ENCODE results near the gene LST1. TPM values are rescaled to one million over a fixed set of nuclear protein-coding genes. Genes with fewer than 3 reads are reported as not detected.

LST1 gene
- total RNA-seq, 1 donor: not detected

- no peaks in the 10 kb centered on the region for H3K36me3 ChIP-seq (ENCODE audit: insufficient read depth, low read length)
- no peaks in the 10 kb centered on the region for H3K9me3 ChIP-seq (ENCODE audit: low read depth, low read length)
- H4K20me1 ChIP-seq (ENCODE audit: insufficient read depth, low read length): no peaks in the 10 kb centered on the region
These were observed 13.8 kb upstream of the LST1 start, which contains the start of gene LTA for GRCh38 chr6:31572041-31572911. LTA (plus strand) TSS chr6:31572289; CDS start chr6:31572743, 454 bp downstream.

DNA sequence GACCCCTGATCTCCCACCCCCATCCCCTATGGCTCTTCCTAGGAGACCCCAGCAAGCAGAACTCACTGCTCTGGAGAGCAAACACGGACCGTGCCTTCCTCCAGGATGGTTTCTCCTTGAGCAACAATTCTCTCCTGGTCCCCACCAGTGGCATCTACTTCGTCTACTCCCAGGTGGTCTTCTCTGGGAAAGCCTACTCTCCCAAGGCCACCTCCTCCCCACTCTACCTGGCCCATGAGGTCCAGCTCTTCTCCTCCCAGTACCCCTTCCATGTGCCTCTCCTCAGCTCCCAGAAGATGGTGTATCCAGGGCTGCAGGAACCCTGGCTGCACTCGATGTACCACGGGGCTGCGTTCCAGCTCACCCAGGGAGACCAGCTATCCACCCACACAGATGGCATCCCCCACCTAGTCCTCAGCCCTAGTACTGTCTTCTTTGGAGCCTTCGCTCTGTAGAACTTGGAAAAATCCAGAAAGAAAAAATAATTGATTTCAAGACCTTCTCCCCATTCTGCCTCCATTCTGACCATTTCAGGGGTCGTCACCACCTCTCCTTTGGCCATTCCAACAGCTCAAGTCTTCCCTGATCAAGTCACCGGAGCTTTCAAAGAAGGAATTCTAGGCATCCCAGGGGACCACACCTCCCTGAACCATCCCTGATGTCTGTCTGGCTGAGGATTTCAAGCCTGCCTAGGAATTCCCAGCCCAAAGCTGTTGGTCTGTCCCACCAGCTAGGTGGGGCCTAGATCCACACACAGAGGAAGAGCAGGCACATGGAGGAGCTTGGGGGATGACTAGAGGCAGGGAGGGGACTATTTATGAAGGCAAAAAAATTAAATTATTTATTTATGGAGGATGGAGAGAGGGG is 12.6 kb upstream of the LST1 start:
- H3K79me2 ChIP-seq (ENCODE audit: insufficient read depth, low read length): no peaks in the 10 kb centered on the region
- H3K36me3 ChIP-seq (ENCODE audit: insufficient read depth, low read length): no peaks in the 10 kb centered on the region
- H3K27ac ChIP-seq (ENCODE audit: low read depth, low read length): no peak overlapping the region
- H3K4me2 ChIP-seq (ENCODE audit: insufficient read depth, low read length): no peak overlapping the region
- H4K20me1 ChIP-seq (ENCODE audit: insufficient read depth, low read length): no peaks in the 10 kb centered on the region
- no peaks in the 10 kb centered on the region for H3K27me3 ChIP-seq (ENCODE audit: insufficient read depth, low read length)
- TF ChIP-seq, protein P1, sequence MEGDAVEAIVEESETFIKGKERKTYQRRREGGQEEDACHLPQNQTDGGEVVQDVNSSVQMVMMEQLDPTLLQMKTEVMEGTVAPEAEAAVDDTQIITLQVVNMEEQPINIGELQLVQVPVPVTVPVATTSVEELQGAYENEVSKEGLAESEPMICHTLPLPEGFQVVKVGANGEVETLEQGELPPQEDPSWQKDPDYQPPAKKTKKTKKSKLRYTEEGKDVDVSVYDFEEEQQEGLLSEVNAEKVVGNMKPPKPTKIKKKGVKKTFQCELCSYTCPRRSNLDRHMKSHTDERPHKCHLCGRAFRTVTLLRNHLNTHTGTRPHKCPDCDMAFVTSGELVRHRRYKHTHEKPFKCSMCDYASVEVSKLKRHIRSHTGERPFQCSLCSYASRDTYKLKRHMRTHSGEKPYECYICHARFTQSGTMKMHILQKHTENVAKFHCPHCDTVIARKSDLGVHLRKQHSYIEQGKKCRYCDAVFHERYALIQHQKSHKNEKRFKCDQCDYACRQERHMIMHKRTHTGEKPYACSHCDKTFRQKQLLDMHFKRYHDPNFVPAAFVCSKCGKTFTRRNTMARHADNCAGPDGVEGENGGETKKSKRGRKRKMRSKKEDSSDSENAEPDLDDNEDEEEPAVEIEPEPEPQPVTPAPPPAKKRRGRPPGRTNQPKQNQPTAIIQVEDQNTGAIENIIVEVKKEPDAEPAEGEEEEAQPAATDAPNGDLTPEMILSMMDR (IDR thresholded peaks at IDR 0.05; ENCODE audit: extremely low read depth, low read depth, low read length): no peak
- H3K9me3 ChIP-seq (ENCODE audit: low read depth, low read length): no peaks in the 10 kb centered on the region
- DNase-seq (ENCODE audit: insufficient read length, low spot score, missing footprints): peak; percentile 13
- peaks cover 2% of the 10 kb centered on the region for H3K4me1 ChIP-seq (ENCODE audit: insufficient read depth, low read length)
- no peak overlapping the region for H2AFZ ChIP-seq (ENCODE audit: low read length)
- no peak overlapping the region for H3K4me3 ChIP-seq (ENCODE audit: insufficient read depth, low read length)

More at GRCh38 chr6:31572041-31572911, 13.8 kb upstream of the LST1 start, which contains the start of gene LTA:
- H3K27ac ChIP-seq (ENCODE audit: low read depth, low read length): no peak within 1 kb of the TSS
- no peaks in the 10 kb centered on the region for H3K79me2 ChIP-seq (ENCODE audit: insufficient read depth, low read length)
- H3K4me1 ChIP-seq (ENCODE audit: insufficient read depth, low read length): peaks cover 2% of the 10 kb centered on the region
- peak; percentile 47 for DNase-seq (ENCODE audit: insufficient read length, low spot score, missing footprints)
- no peak within 1 kb of the TSS for H3K4me3 ChIP-seq (ENCODE audit: insufficient read depth, low read length)
- TF ChIP-seq, protein P1 (IDR thresholded peaks at IDR 0.05; ENCODE audit: extremely low read depth, low read depth, low read length): no peak
- no peaks in the 10 kb centered on the region for H3K27me3 ChIP-seq (ENCODE audit: insufficient read depth, low read length)
- H3K4me2 ChIP-seq (ENCODE audit: insufficient read depth, low read length): no peak within 1 kb of the TSS
- no peak within 1 kb of the TSS for H2AFZ ChIP-seq (ENCODE audit: low read length)

- no peak overlapping the region for H3K4me3 ChIP-seq (ENCODE audit: insufficient read depth, low read length)
- no peak overlapping the region for H3K4me2 ChIP-seq (ENCODE audit: insufficient read depth, low read length)
- TF ChIP-seq, protein P1 (IDR thresholded peaks at IDR 0.05; ENCODE audit: extremely low read depth, low read depth, low read length): no peak
- no peak overlapping the region for H2AFZ ChIP-seq (ENCODE audit: low read length)
- no peak overlapping the region for H3K27ac ChIP-seq (ENCODE audit: low read depth, low read length)
- H3K27me3 ChIP-seq (ENCODE audit: insufficient read depth, low read length): no peaks in the 10 kb centered on the region
- peaks cover 2% of the 10 kb centered on the region for H3K4me1 ChIP-seq (ENCODE audit: insufficient read depth, low read length)
- H3K9me3 ChIP-seq (ENCODE audit: low read depth, low read length): no peaks in the 10 kb centered on the region
- H4K20me1 ChIP-seq (ENCODE audit: insufficient read depth, low read length): no peaks in the 10 kb centered on the region
- DNase-seq (ENCODE audit: insufficient read length, low spot score, missing footprints): peak; percentile 80
- no peaks in the 10 kb centered on the region for H3K79me2 ChIP-seq (ENCODE audit: insufficient read depth, low read length)
- H3K36me3 ChIP-seq (ENCODE audit: insufficient read depth, low read length): no peaks in the 10 kb centered on the region
These were observed 11.7 kb upstream of the LST1 start for GRCh38 chr6:31574106-31575061.

All from osteoblast (primary cell).